Endothelial cell of umbilical vein (primary cell): ENCODE results near the gene SCAANT1. TPM values are rescaled to one million over a fixed set of nuclear protein-coding genes. Genes with fewer than 3 reads are reported as not detected.

Source experiments
- BruUV-seq: library from RNA; stranded (reverse); fragments of 400-500 nt; replicated peaks from 2 replicates; lab custom pipeline; 2021; lab: Mats Ljungman, UMichigan
- CTCF ChIA-PET: fragments of 300-600, 350-600 bp; sonication (Branson Sonifier 250); formaldehyde crosslinking; loops from one replicate; lab custom pipeline; 2021; ENCODE audit warnings: antibody characterized with exemption, inconsistent platforms; lab: Charles Lee
- POLR2A ChIA-PET: fragments of 300-600, 350-600 bp; sonication (Branson Sonifier 250); formaldehyde crosslinking; loops from one replicate; lab custom pipeline; 2021; ENCODE audit warnings: antibody characterized with exemption, inconsistent platforms; lab: Charles Lee
- DNase-seq: peaks from one replicate; pipeline ENCODE4 v3.0.0-alpha.2; 2011; ENCODE audit warnings: low read depth, low spot score
- FAIRE-seq: peaks from 2 replicates; lab custom pipeline; 2011; peaks lifted over from hg19 to GRCh38; lab: Jason Lieb, UNC
- H2AFZ ChIP-seq: 2 replicates; pipeline ENCODE4 v1.6.0; 2012; ENCODE audit warnings: low read depth, low read length, control low read depth, inconsistent platforms
- H3K27ac ChIP-seq: 2 replicates; pipeline ENCODE4 v1.5.1; 2011; ENCODE audit warnings: low read depth, mild to moderate bottlenecking, control low read depth, low read length, moderate library complexity; ENCODE audit not compliant: insufficient read depth
- H3K27me3 ChIP-seq, 2 experiments: 2 replicates each; pipeline versions ENCODE4 v1.6.0 to v1.6.1; 2011; ENCODE audit warnings: low read length in 2 of 2, mixed read lengths in 1 of 2; ENCODE audit not compliant: control insufficient read depth in 2 of 2, insufficient read depth in 2 of 2
- H3K36me3 ChIP-seq, 2 experiments: 2 replicates in 1 of 2; 3 replicates in 1 of 2; pipeline ENCODE4 v1.5.1; 2011; ENCODE audit warnings: low read length in 2 of 2, mild to moderate bottlenecking in 1 of 2, moderate library complexity in 1 of 2; ENCODE audit not compliant: control insufficient read depth in 2 of 2, insufficient read depth in 2 of 2; ENCODE audit errors: extremely low read depth in 1 of 2
- H3K4me1 ChIP-seq: 3 replicates; pipeline ENCODE4 v1.5.1; 2011; ENCODE audit warnings: mild to moderate bottlenecking, low read length; ENCODE audit not compliant: control insufficient read depth, insufficient read depth; ENCODE audit errors: extremely low read depth
- H3K4me2 ChIP-seq: 2 replicates; pipeline ENCODE4 v1.6.1; 2011; ENCODE audit warnings: low read length, control low read depth, mixed read lengths; ENCODE audit not compliant: insufficient read depth
- H3K4me3 ChIP-seq, 3 experiments: fragments of 200-600 bp in 1 of 3; sonication (generic), shearing (Covaris generic) in 1 of 3; replicated peaks in 1 of 3; 2 replicates each; pipeline ENCODE4 v1.5.1; 2011 to 2016; ENCODE audit warnings: control low read depth in 3 of 3, low read length in 3 of 3, mild to moderate bottlenecking in 2 of 3, inconsistent platforms in 1 of 3, low read depth in 1 of 3, moderate library complexity in 1 of 3; ENCODE audit not compliant: insufficient read depth in 1 of 3
- H3K79me2 ChIP-seq: 2 replicates; pipeline ENCODE4 v1.6.0; 2012; ENCODE audit warnings: low read length, inconsistent platforms; ENCODE audit not compliant: control insufficient read depth, insufficient read depth
- H3K9ac ChIP-seq: replicated peaks from 2 replicates; pipeline ENCODE3; 2011; ENCODE audit warnings: low read length, control low read depth; ENCODE audit not compliant: insufficient read depth; ENCODE audit errors: extremely low read depth
- H3K9me1 ChIP-seq: replicated peaks from 3 replicates; pipeline ENCODE4 v1.6.0; 2011; ENCODE audit warnings: mild to moderate bottlenecking, low read length; ENCODE audit not compliant: control insufficient read depth, insufficient read depth; ENCODE audit errors: extremely low read depth
- H3K9me3 ChIP-seq: replicated peaks from 2 replicates; pipeline ENCODE4 v1.5.1; 2012; ENCODE audit warnings: low read length, inconsistent platforms; ENCODE audit not compliant: control insufficient read depth, insufficient read depth
- H4K20me1 ChIP-seq: replicated peaks from 2 replicates; pipeline ENCODE3; 2011; ENCODE audit warnings: mild to moderate bottlenecking, low read length; ENCODE audit not compliant: control insufficient read depth, insufficient read depth; ENCODE audit errors: extremely low read depth
- EZH2 ChIP-seq: IDR thresholded peaks from 2 replicates; pipeline ENCODE4 v1.6.1; 2012; ENCODE audit warnings: borderline replicate concordance, low read depth, mild to moderate bottlenecking, moderate library complexity, low read length, inconsistent platforms; ENCODE audit not compliant: severe bottlenecking
- FOS ChIP-seq: IDR thresholded peaks from 2 replicates; pipeline ENCODE4 v1.6.1; 2011; ENCODE audit warnings: mild to moderate bottlenecking, low read length, moderate library complexity, borderline replicate concordance; ENCODE audit not compliant: insufficient read depth
- GATA2 ChIP-seq: IDR thresholded peaks from 2 replicates; pipeline ENCODE4 v1.7.0; 2011; ENCODE audit warnings: low read depth, mild to moderate bottlenecking, moderate library complexity, mixed read lengths, low read length; ENCODE audit not compliant: insufficient read length, insufficient read depth
- JUN ChIP-seq: IDR thresholded peaks from 2 replicates; pipeline ENCODE4 v1.6.1; 2011; ENCODE audit warnings: borderline replicate concordance, low read depth; ENCODE audit not compliant: insufficient read length, insufficient read depth
- MYC ChIP-seq: IDR thresholded peaks from one replicate; pipeline ENCODE4 v1.6.1; 2011; ENCODE audit warnings: mild to moderate bottlenecking, low read depth, low read length
- POLR2A ChIP-seq: IDR thresholded peaks from 2 replicates; pipeline ENCODE4 v1.6.1; 2012; ENCODE audit warnings: low read depth, mild to moderate bottlenecking, control low read depth, low read length
- POLR2AphosphoS5 ChIP-seq: IDR thresholded peaks from 2 replicates; pipeline ENCODE4 v1.6.1; 2012; ENCODE audit warnings: low read depth, mild to moderate bottlenecking, control low read depth, low read length, moderate library complexity; ENCODE audit not compliant: insufficient read depth
- dilution Hi-C: fragments of 300-500 bp; cut with MboI; formaldehyde crosslinking; loops from one replicate; pipeline ENCODE4 v1.15.0; 2019; ENCODE audit warnings: low sequenced_read_pairs; ENCODE audit not compliant: extremely low pct_ligation_motif_present
- intact Hi-C: fragments of 100-400 bp; cut with micrococcal nuclease; formaldehyde crosslinking; loops from one replicate; pipeline ENCODE4 v1.10.0; 2022
- polyA plus RNA-seq, 4 experiments: library from polyadenylated mRNA; depleted of rRNA in 3 of 4; stranded (reverse) in 3 of 4; unstranded in 1 of 4; fragments of >200 nt; gene quantifications; 2 replicates each; pipeline versions ENCODE4 v1.2.1 to v1.2.3, GENCODE V29; 2011 to 2012; ENCODE audit warnings: missing spikeins in 1 of 4
- total RNA-seq: library from RNA; stranded (reverse); gene quantifications from 2 replicates; pipeline ENCODE4 v1.2.3, GENCODE V29; 2021
- TF ChIP-seq, protein P1 (sequence below), 2 donors: IDR thresholded peaks; 1 replicate in 1 of 2; 2 replicates in 1 of 2; pipeline ENCODE4 v1.5.1; 2011; ENCODE audit warnings: low read length in 2 of 2, mild to moderate bottlenecking in 2 of 2, moderate library complexity in 2 of 2, control low read depth in 1 of 2, inconsistent platforms in 1 of 2, low read depth in 1 of 2; ENCODE audit not compliant: insufficient read depth in 1 of 2; ENCODE audit errors: extremely low read depth in 1 of 2
- TF ChIP-seq, protein P2 (sequence below): IDR thresholded peaks from 2 replicates; pipeline ENCODE4 v1.6.1; 2011; ENCODE audit not compliant: insufficient read depth, insufficient read length

SCAANT1 gene
- total and polyA plus RNA-seq, 2 donors (not counting 3 experiments of a cell fraction or from before 2014, with no cell fraction given), result not detected

DNA sequence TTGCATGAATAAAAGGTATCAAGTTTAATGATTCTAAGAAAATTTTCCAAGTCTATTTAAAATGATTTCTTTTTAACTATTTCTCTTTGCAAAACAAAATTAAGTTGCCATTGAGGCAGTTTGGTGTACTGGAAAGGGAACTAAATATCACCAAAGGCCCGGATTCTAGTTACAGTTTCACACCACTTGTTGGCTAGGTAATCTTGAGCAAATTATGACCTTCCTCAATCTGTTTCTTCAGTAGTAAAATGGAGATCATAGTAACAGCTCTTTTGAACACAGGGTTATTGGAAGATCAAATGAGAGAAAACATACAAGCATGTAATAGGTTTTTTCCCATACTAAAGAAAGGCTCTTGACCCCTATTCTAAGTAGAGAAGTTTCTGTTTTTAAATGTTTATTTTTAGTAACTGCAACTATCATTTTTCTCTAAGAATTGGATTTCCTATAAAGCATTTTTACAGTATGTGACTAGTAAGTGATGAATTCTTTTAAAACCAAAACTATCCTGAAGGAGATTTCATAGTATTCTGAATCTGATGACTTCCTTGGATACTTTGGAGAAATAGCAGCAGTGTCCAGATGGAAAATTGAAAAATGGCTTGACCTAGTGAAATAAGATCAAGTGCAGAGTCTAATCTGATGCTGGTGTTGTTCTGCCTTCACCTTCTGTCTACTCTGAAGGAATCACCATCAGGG lies 15.7 kb downstream of the SCAANT1 start:
- FAIRE-seq, result no peak
- no peaks in the 10 kb centered on the region for H3K9me1 ChIP-seq
- intact Hi-C loops, result no loop called here
- peaks cover 4% of the 10 kb centered on the region for H3K79me2 ChIP-seq
- H3K4me3 ChIP-seq, result no peak overlapping the region
- dilution Hi-C loops, result no loop called here
- POLR2A ChIA-PET, result no interaction called here
- no peak overlapping the region for H3K27ac ChIP-seq
- CTCF ChIA-PET, result no interaction called here
- no peaks in the 10 kb centered on the region for H3K9me3 ChIP-seq
- no peak overlapping the region for H3K4me2 ChIP-seq
- peaks cover 12% of the 10 kb centered on the region for H3K4me1 ChIP-seq
- no peak for TF ChIP-seq MYC
- TF ChIP-seq POLR2A, result no peak
- TF ChIP-seq, protein P1, sequence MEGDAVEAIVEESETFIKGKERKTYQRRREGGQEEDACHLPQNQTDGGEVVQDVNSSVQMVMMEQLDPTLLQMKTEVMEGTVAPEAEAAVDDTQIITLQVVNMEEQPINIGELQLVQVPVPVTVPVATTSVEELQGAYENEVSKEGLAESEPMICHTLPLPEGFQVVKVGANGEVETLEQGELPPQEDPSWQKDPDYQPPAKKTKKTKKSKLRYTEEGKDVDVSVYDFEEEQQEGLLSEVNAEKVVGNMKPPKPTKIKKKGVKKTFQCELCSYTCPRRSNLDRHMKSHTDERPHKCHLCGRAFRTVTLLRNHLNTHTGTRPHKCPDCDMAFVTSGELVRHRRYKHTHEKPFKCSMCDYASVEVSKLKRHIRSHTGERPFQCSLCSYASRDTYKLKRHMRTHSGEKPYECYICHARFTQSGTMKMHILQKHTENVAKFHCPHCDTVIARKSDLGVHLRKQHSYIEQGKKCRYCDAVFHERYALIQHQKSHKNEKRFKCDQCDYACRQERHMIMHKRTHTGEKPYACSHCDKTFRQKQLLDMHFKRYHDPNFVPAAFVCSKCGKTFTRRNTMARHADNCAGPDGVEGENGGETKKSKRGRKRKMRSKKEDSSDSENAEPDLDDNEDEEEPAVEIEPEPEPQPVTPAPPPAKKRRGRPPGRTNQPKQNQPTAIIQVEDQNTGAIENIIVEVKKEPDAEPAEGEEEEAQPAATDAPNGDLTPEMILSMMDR (IDR thresholded peaks at IDR 0.05; ENCODE audit: extremely low read depth in 1 of 2, insufficient read depth in 1 of 2, low read depth in 1 of 2, low read length in 2 of 2), result no peak
- TF ChIP-seq FOS, result no peak
- no peak for TF ChIP-seq GATA2
- TF ChIP-seq POLR2AphosphoS5, result no peak
- no peak for TF ChIP-seq JUN
- no peak for TF ChIP-seq EZH2
- TF ChIP-seq, protein P2, sequence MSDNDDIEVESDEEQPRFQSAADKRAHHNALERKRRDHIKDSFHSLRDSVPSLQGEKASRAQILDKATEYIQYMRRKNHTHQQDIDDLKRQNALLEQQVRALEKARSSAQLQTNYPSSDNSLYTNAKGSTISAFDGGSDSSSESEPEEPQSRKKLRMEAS, result no peak
- H4K20me1 ChIP-seq, result no peaks in the 10 kb centered on the region
- H3K27me3 ChIP-seq, result no peaks in the 10 kb centered on the region
- no peak overlapping the region for H3K9ac ChIP-seq
- H2AFZ ChIP-seq, result no peak overlapping the region
- H3K36me3 ChIP-seq, result no peaks in the 10 kb centered on the region
- DNase-seq, result no peak
- no TSS peak for BruUV-seq
